Mesendoderm (in vitro differentiated cells): ENCODE results near the gene ESRRG.

Experiments used
- DNase-seq: peaks from one replicate; pipeline ENCODE4 v3.0.0; 2013
- H2AK5ac ChIP-seq: 2 replicates; pipeline ENCODE4 v1.6.1; 2013; ENCODE audit warnings: low read length, inconsistent platforms
- H2BK120ac ChIP-seq: 2 replicates; pipeline ENCODE4 v1.6.1; 2013; ENCODE audit warnings: low read depth, mild to moderate bottlenecking, low read length, moderate library complexity, mixed read lengths
- H2BK15ac ChIP-seq: replicated peaks from 2 replicates; pipeline ENCODE4 v1.6.1; 2013; ENCODE audit warnings: low read depth, mild to moderate bottlenecking, moderate library complexity
- H2BK5ac ChIP-seq: 2 replicates; pipeline ENCODE4 v1.6.1; 2013; ENCODE audit warnings: low read length, inconsistent platforms
- H3K18ac ChIP-seq: 2 replicates; pipeline ENCODE4 v1.6.1; 2013; ENCODE audit warnings: mild to moderate bottlenecking, low read length, mixed read lengths
- H3K23ac ChIP-seq: one replicate; pipeline ENCODE4 v1.6.1; 2013; ENCODE audit warnings: low read length
- H3K27ac ChIP-seq: 2 replicates; pipeline ENCODE4 v1.5.1; 2013; ENCODE audit warnings: low read depth, mild to moderate bottlenecking, inconsistent platforms, low read length, moderate library complexity
- H3K27me3 ChIP-seq: 2 replicates; pipeline ENCODE4 v1.6.1; 2013; ENCODE audit warnings: low read length, control low read depth, mild to moderate bottlenecking, inconsistent platforms; ENCODE audit not compliant: insufficient read depth, poor library complexity
- H3K36me3 ChIP-seq: 2 replicates; pipeline ENCODE4 v1.6.1; 2013; ENCODE audit warnings: low read length, inconsistent platforms; ENCODE audit not compliant: control insufficient read depth, insufficient read depth
- H3K4ac ChIP-seq: one replicate; pipeline ENCODE4 v1.6.1; 2013; ENCODE audit warnings: low read depth, mild to moderate bottlenecking, low read length, moderate library complexity
- H3K4me1 ChIP-seq: 2 replicates; pipeline ENCODE4 v1.6.1; 2013; ENCODE audit warnings: low read depth, low read length, inconsistent platforms; ENCODE audit not compliant: control insufficient read depth
- H3K4me2 ChIP-seq: 2 replicates; pipeline ENCODE4 v1.6.1; 2013; ENCODE audit warnings: low read length
- H3K4me3 ChIP-seq: 2 replicates; pipeline ENCODE4 v1.5.1; 2013; ENCODE audit warnings: mild to moderate bottlenecking, low read length
- H3K56ac ChIP-seq: one replicate; pipeline ENCODE4 v1.6.1; 2013; ENCODE audit warnings: low read length
- H3K79me1 ChIP-seq: 2 replicates; pipeline ENCODE4 v1.6.1; 2013; ENCODE audit warnings: low read length, inconsistent platforms
- H3K79me2 ChIP-seq: 2 replicates; pipeline ENCODE4 v1.6.1; 2013; ENCODE audit warnings: mild to moderate bottlenecking, low read length; ENCODE audit not compliant: control insufficient read depth, insufficient read depth
- H3K9ac ChIP-seq: 2 replicates; pipeline ENCODE4 v1.6.1; 2013; ENCODE audit warnings: low read length, inconsistent platforms
- H4K5ac ChIP-seq: one replicate; pipeline ENCODE4 v1.6.1; 2013; ENCODE audit warnings: low read length
- H4K8ac ChIP-seq: one replicate; pipeline ENCODE4 v1.6.1; 2013; ENCODE audit warnings: low read depth, mild to moderate bottlenecking, control low read depth, low read length, moderate library complexity
- WGBS: extraction: QIAGEN DNeasy Blood & Tissue Kit; methylation state at CpG from one replicate; pipeline ENCODE4 v1.1.7; 2013; ENCODE audit warnings: low lambda C conversion rate, missing lambda C conversion rate; ENCODE audit not compliant: insufficient coverage; ENCODE audit errors: extremely low coverage; 5-methylcytosine and 5-hydroxymethylcytosine counted together

Gene ESRRG

DNA sequence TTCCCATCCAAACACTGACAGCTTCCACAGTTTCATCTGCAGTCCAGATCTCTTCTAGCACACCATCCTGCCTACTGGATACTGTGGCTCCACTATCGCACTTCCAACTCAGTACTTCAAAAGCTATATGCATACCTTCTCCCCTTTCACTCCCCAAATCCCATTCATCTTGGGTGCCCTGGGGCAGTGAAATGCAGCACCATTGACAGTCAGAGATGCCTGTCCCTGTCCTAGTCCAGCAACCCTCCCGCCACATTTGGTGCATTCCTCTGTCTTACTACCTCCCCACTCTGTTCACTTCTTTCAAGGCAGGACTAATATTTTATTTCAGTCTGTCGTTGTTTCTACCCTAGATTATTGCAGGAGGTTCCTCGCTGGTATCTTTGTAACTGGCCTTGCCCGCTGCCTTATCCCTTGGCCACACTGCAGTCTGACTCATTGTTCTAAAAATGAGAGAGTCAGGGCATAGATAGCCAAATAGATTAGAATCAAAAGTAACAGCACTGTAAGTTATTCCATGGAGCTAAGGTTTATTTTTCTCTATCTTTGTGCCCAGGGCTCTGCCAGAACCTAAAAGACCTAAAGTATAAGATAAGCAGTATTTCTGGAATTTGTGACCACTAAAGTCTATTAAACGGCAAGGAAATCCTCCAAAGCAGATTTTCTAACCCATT lies 96.7 kb downstream of the ESRRG start:
- Histone ChIP-seq H3K4me3 (no peak overlapping the region), H2AK5ac (no peak overlapping the region), H3K4me2 (no peak overlapping the region), H2BK15ac (no peak overlapping the region), H2BK120ac (no peak overlapping the region), H4K5ac (no peak overlapping the region), H3K56ac (no peak overlapping the region), H3K9ac (no peak overlapping the region), H4K8ac (no peak overlapping the region), H3K27ac (no peak overlapping the region), H3K23ac (no peak overlapping the region), H3K79me2 (no peaks in the 10 kb centered on the region), H3K18ac (no peak overlapping the region), H3K36me3 (no peaks in the 10 kb centered on the region), H3K4me1 (no peaks in the 10 kb centered on the region), H3K27me3 (no peaks in the 10 kb centered on the region), H2BK5ac (no peak overlapping the region), H3K79me1 (no peaks in the 10 kb centered on the region), H3K4ac (no peak overlapping the region)
- no CpG with 5 or more reads among the region's 6 CpGs for WGBS
- no peak for DNase-seq

DNA sequence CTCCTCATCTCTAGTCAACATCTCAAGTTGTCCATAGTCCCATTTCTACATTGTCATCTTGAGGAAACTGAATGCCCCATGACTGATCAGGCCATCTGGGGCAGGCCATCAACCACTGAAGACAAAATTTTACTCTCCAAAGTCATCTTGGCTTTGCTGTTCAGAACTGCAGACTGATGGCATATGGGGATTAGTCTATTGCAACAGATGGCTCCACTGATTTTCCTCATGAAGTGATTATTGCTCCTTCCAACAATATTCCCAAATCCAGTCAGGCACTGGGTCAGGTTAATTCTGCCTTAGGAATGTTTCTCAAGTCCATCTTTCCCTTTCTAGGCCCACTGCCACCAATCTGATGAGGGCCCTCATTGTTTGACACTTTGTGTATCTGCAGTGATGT lies 101.7 kb downstream of the ESRRG start:
- Histone ChIP-seq H3K27me3 (no peaks in the 10 kb centered on the region), H4K5ac (no peak overlapping the region), H3K4ac (no peak overlapping the region), H3K9ac (no peak overlapping the region), H3K4me2 (no peak overlapping the region), H3K4me3 (no peak overlapping the region), H2BK5ac (no peak overlapping the region), H2BK120ac (no peak overlapping the region), H4K8ac (no peak overlapping the region), H3K36me3 (no peaks in the 10 kb centered on the region), H3K4me1 (no peaks in the 10 kb centered on the region), H3K56ac (no peak overlapping the region), H3K79me1 (no peaks in the 10 kb centered on the region), H2BK15ac (no peak overlapping the region), H3K79me2 (no peaks in the 10 kb centered on the region), H3K23ac (no peak overlapping the region), H2AK5ac (no peak overlapping the region), H3K18ac (no peak overlapping the region), H3K27ac (no peak overlapping the region)
- no peak for DNase-seq

DNA sequence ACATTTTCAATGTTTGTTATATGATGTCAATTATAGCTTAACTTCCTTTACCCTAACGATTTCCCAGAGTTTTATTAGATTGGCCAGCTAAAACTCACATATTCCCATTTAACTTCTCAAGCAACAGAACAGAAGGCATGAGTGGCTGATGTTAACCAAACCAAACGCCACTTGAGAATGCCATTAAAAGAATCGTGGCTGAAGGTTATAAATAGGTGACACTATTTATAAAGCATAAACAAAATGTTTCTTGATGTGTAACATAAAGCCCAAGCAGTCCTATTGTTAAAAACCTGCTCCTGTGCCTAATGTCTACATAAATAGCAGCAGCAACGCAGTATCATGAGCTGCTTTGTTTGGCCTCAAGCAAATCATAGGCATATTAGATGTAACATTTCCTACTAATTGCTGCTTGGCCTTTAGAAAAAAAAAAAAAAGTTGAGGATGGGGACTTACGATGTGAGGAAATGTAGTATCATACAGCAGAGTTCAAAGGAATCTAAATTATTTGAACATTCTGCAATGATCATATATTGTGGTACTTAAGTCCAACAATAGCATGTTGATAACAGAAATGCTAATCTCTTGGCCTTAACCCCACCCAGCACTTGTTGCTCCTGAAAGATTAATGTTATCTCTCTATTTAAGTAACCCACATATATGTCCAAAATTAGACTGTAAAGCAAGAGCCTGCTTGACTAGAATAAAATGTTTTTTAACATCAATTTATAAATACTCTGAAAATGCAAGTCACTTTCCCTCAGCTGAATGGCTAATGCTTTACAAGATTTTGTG lies 106.0 kb downstream of the ESRRG start:
- peak overlapping the region; percentile 57 for H2BK15ac ChIP-seq
- H3K4me2 ChIP-seq: no peak overlapping the region
- H3K4ac ChIP-seq: no peak overlapping the region
- no peak overlapping the region for H2AK5ac ChIP-seq
- no peak overlapping the region for H3K9ac ChIP-seq
- no peaks in the 10 kb centered on the region for H3K79me1 ChIP-seq
- H4K8ac ChIP-seq: no peak overlapping the region
- H3K36me3 ChIP-seq: no peaks in the 10 kb centered on the region
- H3K4me1 ChIP-seq: peaks cover 2% of the 10 kb centered on the region
- WGBS: no CpG with 5 or more reads among the region's 5 CpGs
- H3K4me3 ChIP-seq: no peak overlapping the region
- H3K18ac ChIP-seq: no peak overlapping the region
- H2BK120ac ChIP-seq: no peak overlapping the region
- H3K27me3 ChIP-seq: no peaks in the 10 kb centered on the region
- no peak overlapping the region for H4K5ac ChIP-seq
- no peak overlapping the region for H3K23ac ChIP-seq
- H3K27ac ChIP-seq: no peak overlapping the region
- H3K79me2 ChIP-seq: no peaks in the 10 kb centered on the region
- DNase-seq: no peak
- no peak overlapping the region for H2BK5ac ChIP-seq
- H3K56ac ChIP-seq: no peak overlapping the region

- no peaks in the 10 kb centered on the region for H3K36me3 ChIP-seq
- no peak overlapping the region for H3K18ac ChIP-seq
- no peaks in the 10 kb centered on the region for H3K79me1 ChIP-seq
- no peak overlapping the region for H2BK120ac ChIP-seq
- H3K4me3 ChIP-seq: no peak overlapping the region
- no CpG with 5 or more reads among the region's 4 CpGs for WGBS
- H3K27me3 ChIP-seq: no peaks in the 10 kb centered on the region
- H2AK5ac ChIP-seq: no peak overlapping the region
- no peak overlapping the region for H3K9ac ChIP-seq
- no peak overlapping the region for H4K8ac ChIP-seq
- no peaks in the 10 kb centered on the region for H3K79me2 ChIP-seq
- H3K4me1 ChIP-seq: peaks cover 2% of the 10 kb centered on the region
- no peak overlapping the region for H3K4ac ChIP-seq
- no peak overlapping the region for H3K56ac ChIP-seq
- H4K5ac ChIP-seq: no peak overlapping the region
- peak; percentile 50 for DNase-seq
- H2BK5ac ChIP-seq: no peak overlapping the region
- no peak overlapping the region for H2BK15ac ChIP-seq
- no peak overlapping the region for H3K4me2 ChIP-seq
- H3K27ac ChIP-seq: no peak overlapping the region
- no peak overlapping the region for H3K23ac ChIP-seq
These were observed 106.8 kb downstream of the ESRRG start for GRCh38 chr1:216616425-216616824.

DNA sequence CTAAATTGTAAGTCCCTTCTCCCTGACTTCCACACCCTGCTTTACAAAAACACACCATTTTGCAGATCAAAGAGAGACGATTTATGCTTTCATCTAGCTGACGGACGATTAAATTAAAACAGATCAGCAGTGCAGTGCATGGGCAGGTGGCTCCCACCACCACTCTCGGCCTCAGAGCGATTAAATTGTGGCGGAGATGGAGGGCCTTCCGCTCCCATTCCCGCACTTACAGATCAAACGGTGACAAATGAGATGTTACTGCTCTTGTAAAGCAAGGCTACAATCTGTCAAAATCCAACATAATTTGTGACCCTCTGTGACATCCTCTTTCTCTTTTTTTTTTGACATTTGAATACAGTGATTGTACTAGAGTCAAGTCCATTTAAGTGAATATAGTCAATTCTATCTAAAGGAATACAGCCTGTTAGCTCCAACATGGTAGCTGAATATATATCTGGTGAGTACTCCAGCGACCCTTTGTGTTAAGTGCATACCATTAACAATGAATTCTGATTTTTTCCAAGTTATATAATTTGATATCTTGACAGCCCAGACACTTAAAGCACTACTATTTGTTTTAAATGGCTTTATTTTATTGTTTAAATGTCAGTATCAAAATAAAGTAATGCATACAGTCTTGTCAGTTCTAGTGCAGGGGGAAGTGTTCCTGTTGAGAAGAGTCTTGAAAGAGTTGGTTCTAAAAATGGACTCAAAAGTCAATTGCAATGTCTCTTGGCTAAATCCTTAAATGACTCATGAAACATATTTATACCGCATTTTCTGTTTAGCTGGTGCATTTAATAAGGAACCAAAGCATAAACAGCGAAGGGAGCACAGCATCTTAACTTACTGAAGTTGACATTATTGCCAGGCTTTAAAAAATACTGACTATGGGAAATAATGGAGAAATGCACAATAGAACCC lies 109.0 kb downstream of the ESRRG start:
- Histone ChIP-seq H3K56ac (no peak overlapping the region), H3K4me3 (no peak overlapping the region), H2BK120ac (no peak overlapping the region), H3K79me1 (no peaks in the 10 kb centered on the region), H4K5ac (no peak overlapping the region), H3K23ac (no peak overlapping the region), H3K36me3 (no peaks in the 10 kb centered on the region), H3K27ac (no peak overlapping the region), H4K8ac (no peak overlapping the region), H2BK15ac (no peak overlapping the region), H3K9ac (no peak overlapping the region), H3K4ac (no peak overlapping the region), H3K4me1 (peaks cover 2% of the 10 kb centered on the region), H2AK5ac (no peak overlapping the region), H3K79me2 (no peaks in the 10 kb centered on the region), H3K18ac (no peak overlapping the region), H2BK5ac (no peak overlapping the region), H3K4me2 (no peak overlapping the region), H3K27me3 (no peaks in the 10 kb centered on the region)
- no peak for DNase-seq
- no CpG with 5 or more reads among the region's 12 CpGs for WGBS
